Body of pancreas (tissue), 4 donors: Measurements from ENCODE around the gene CD47.

Experiments
- POLR2A ChIP-seq, 3 donors: fragments of 450-650 bp; IDR thresholded peaks; one replicate each; pipeline ENCODE4 v1.6.1; 2016; ENCODE audit warnings: antibody characterized with exemption in 3 of 3, mild to moderate bottlenecking in 2 of 3
- TF ChIP-seq, protein P1 (sequence below), 7 experiments: fragments of 450-650 bp in 4 of 7; fragments of 200-600 bp in 3 of 7; sonication (generic) in 3 of 7; IDR thresholded peaks; one replicate each; pipeline ENCODE4 v1.5.1; 2016 to 2019; ENCODE audit warnings: antibody characterized with exemption in 7 of 7

DNA sequence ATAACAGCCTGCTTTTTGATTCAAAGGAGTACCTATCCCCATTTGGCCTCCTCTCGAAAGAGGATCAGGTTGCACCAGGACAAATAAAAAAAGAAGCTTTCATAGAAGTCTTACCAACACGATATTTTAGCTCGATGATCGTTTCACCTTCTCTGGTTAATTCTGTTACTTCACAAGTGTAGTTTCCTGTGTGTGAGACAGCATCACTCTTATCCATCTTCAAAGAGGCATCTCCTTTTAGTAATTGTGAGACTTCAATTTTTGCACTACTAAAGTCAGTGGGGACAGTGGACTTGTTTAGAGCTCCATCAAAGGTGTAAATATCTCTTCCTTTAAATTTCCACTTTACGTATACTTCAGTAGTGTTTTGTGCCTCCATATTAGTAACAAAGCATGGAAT lies 11.0 kb downstream of the CD47 start:
- TF ChIP-seq POLR2A (IDR thresholded peaks at IDR 0.05), result no peak
- TF ChIP-seq, protein P1, sequence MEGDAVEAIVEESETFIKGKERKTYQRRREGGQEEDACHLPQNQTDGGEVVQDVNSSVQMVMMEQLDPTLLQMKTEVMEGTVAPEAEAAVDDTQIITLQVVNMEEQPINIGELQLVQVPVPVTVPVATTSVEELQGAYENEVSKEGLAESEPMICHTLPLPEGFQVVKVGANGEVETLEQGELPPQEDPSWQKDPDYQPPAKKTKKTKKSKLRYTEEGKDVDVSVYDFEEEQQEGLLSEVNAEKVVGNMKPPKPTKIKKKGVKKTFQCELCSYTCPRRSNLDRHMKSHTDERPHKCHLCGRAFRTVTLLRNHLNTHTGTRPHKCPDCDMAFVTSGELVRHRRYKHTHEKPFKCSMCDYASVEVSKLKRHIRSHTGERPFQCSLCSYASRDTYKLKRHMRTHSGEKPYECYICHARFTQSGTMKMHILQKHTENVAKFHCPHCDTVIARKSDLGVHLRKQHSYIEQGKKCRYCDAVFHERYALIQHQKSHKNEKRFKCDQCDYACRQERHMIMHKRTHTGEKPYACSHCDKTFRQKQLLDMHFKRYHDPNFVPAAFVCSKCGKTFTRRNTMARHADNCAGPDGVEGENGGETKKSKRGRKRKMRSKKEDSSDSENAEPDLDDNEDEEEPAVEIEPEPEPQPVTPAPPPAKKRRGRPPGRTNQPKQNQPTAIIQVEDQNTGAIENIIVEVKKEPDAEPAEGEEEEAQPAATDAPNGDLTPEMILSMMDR (IDR thresholded peaks at IDR 0.05), result no peak
